IMR-90 (cell line): ENCODE results near the gene SLC25A15. TPM values are rescaled to one million over a fixed set of nuclear protein-coding genes. Genes with fewer than 3 reads are reported as not detected.

Experiments
- ATAC-seq: fragments of 200-7000 bp; cut with Tn5 transposase; 2 replicates; pipeline ENCODE4 v1.9.1; 2020; ENCODE audit warnings: low read depth, mild to moderate bottlenecking, moderate library complexity
- BruUV-seq: library from RNA; stranded (reverse); fragments of 400-500 nt; replicated peaks from 2 replicates; lab custom pipeline; 2021; lab: Mats Ljungman, UMichigan
- CTCF ChIA-PET: fragments of 300-600 bp; formaldehyde crosslinking; extraction: SDS; loops from one replicate; lab custom pipeline; 2021; ENCODE audit warnings: antibody characterized with exemption; lab: Yijun Ruan, JAX
- POLR2A ChIA-PET: fragments of 300-600 bp; sonication (Branson Sonifier 250); formaldehyde crosslinking; loops from one replicate; lab custom pipeline; 2022; ENCODE audit warnings: antibody characterized with exemption; ENCODE audit not compliant: unreplicated experiment; lab: Charles Lee
- DNase-seq: peaks from one replicate; pipeline ENCODE4 v3.0.0; 2013
- H2AFZ ChIP-seq: replicated peaks from 2 replicates; pipeline ENCODE3; 2013; ENCODE audit warnings: low read length, mild to moderate bottlenecking; ENCODE audit not compliant: poor library complexity
- H2AK5ac ChIP-seq: 2 replicates; pipeline ENCODE4 v1.6.1; 2013; ENCODE audit warnings: low read depth, low read length, inconsistent platforms
- H2AK9ac ChIP-seq: replicated peaks from 2 replicates; pipeline ENCODE3; 2013; ENCODE audit warnings: mild to moderate bottlenecking, low read depth, low read length, moderate library complexity; ENCODE audit not compliant: poor library complexity
- H2BK120ac ChIP-seq: 2 replicates; pipeline ENCODE4 v1.6.1; 2013; ENCODE audit warnings: low read depth, low read length, inconsistent platforms
- H2BK15ac ChIP-seq: 3 replicates; pipeline ENCODE4 v1.6.1; 2013; ENCODE audit warnings: low read depth, low read length, inconsistent platforms
- H2BK20ac ChIP-seq: 2 replicates; pipeline ENCODE4 v1.6.1; 2013; ENCODE audit warnings: low read depth, mild to moderate bottlenecking, inconsistent platforms, low read length, moderate library complexity
- H2BK5ac ChIP-seq: 2 replicates; pipeline ENCODE4 v1.6.1; 2013; ENCODE audit warnings: mild to moderate bottlenecking, low read depth, low read length, inconsistent platforms; ENCODE audit not compliant: poor library complexity, severe bottlenecking
- H3K14ac ChIP-seq: replicated peaks from 2 replicates; pipeline ENCODE4 v1.6.1; 2013; ENCODE audit warnings: low read depth, low read length, inconsistent platforms
- H3K18ac ChIP-seq: 2 replicates; pipeline ENCODE4 v1.6.1; 2013; ENCODE audit warnings: low read depth, low read length, control low read depth
- H3K23ac ChIP-seq: 2 replicates; pipeline ENCODE4 v1.6.1; 2013; ENCODE audit warnings: low read depth, low read length, inconsistent platforms
- H3K27ac ChIP-seq: 2 replicates; pipeline ENCODE4 v1.5.1; 2013; ENCODE audit warnings: mild to moderate bottlenecking, control low read depth, low read length; ENCODE audit not compliant: insufficient read depth
- H3K27me3 ChIP-seq: 2 replicates; pipeline ENCODE4 v1.6.1; 2013; ENCODE audit warnings: low read length; ENCODE audit not compliant: control insufficient read depth, insufficient read depth
- H3K36me3 ChIP-seq: 2 replicates; pipeline ENCODE4 v1.6.1; 2013; ENCODE audit warnings: low read length, mixed read lengths; ENCODE audit not compliant: control insufficient read depth, insufficient read depth
- H3K4ac ChIP-seq: 2 replicates; pipeline ENCODE4 v1.6.1; 2013; ENCODE audit warnings: low read depth, low read length, inconsistent platforms
- H3K4me1 ChIP-seq: 2 replicates; pipeline ENCODE4 v1.6.1; 2013; ENCODE audit warnings: low read length, mixed read lengths; ENCODE audit not compliant: control insufficient read depth, insufficient read depth
- H3K4me2 ChIP-seq: 2 replicates; pipeline ENCODE4 v1.6.1; 2013; ENCODE audit warnings: low read depth, mild to moderate bottlenecking, control low read depth, low read length, moderate library complexity
- H3K4me3 ChIP-seq: 2 replicates; pipeline ENCODE4 v1.5.1; 2013; ENCODE audit warnings: low read depth, mild to moderate bottlenecking, control low read depth, low read length, moderate library complexity; ENCODE audit not compliant: insufficient read depth
- H3K56ac ChIP-seq: 2 replicates; pipeline ENCODE4 v1.6.1; 2013; ENCODE audit warnings: low read length, inconsistent platforms; ENCODE audit not compliant: insufficient read depth; ENCODE audit errors: extremely low read depth
- H3K79me1 ChIP-seq, 2 experiments: 2 replicates each; pipeline ENCODE4 v1.6.1; 2013; ENCODE audit warnings: low read length in 2 of 2, inconsistent platforms in 1 of 2, low read depth in 1 of 2
- H3K9ac ChIP-seq: 2 replicates; pipeline ENCODE4 v1.6.1; 2013; ENCODE audit warnings: low read depth, low read length, control low read depth
- H3K9me1 ChIP-seq: 2 replicates; pipeline ENCODE4 v1.6.1; 2013; ENCODE audit warnings: low read length, inconsistent platforms; ENCODE audit not compliant: insufficient read depth
- H3K9me3 ChIP-seq: 2 replicates; pipeline ENCODE4 v1.6.1; 2013; ENCODE audit warnings: low read length; ENCODE audit not compliant: control insufficient read depth, insufficient read depth
- H4K20me1 ChIP-seq: 2 replicates; pipeline ENCODE4 v1.6.1; 2013; ENCODE audit warnings: low read length, inconsistent platforms; ENCODE audit not compliant: insufficient read depth
- H4K5ac ChIP-seq: 2 replicates; pipeline ENCODE4 v1.6.1; 2013; ENCODE audit warnings: mild to moderate bottlenecking, low read depth, low read length, control low read depth
- H4K8ac ChIP-seq, 2 experiments: 2 replicates each; pipeline ENCODE4 v1.6.1; 2013; ENCODE audit warnings: low read depth in 2 of 2, low read length in 2 of 2, control low read depth in 1 of 2, inconsistent platforms in 1 of 2
- H4K91ac ChIP-seq: 2 replicates; pipeline ENCODE4 v1.6.1; 2013; ENCODE audit warnings: low read depth, low read length, inconsistent platforms; ENCODE audit not compliant: insufficient read depth
- BHLHE40 ChIP-seq: fragments of 150-350 bp; IDR thresholded peaks from 2 replicates; pipeline ENCODE4 v1.6.1; 2016; ENCODE audit warnings: mild to moderate bottlenecking, low read depth, low read length
- CEBPB ChIP-seq: IDR thresholded peaks from 2 replicates; pipeline ENCODE4 v1.6.1; 2012; ENCODE audit warnings: low read depth, low read length, improper control_type of control experiment
- CHD1 ChIP-seq: IDR thresholded peaks from 2 replicates; pipeline ENCODE4 v1.6.1; 2012; ENCODE audit warnings: low read depth, low read length, improper control_type of control experiment
- FOS ChIP-seq: fragments of 150-350 bp; IDR thresholded peaks from 2 replicates; pipeline ENCODE4 v1.6.1; 2016; ENCODE audit warnings: low read depth, low read length
- MAFK ChIP-seq: IDR thresholded peaks from 2 replicates; pipeline ENCODE4 v1.6.1; 2012; ENCODE audit warnings: low read depth, low read length, improper control_type of control experiment
- MAZ ChIP-seq: IDR thresholded peaks from 2 replicates; pipeline ENCODE4 v1.6.1; 2012; ENCODE audit warnings: low read depth, mild to moderate bottlenecking, low read length, improper control_type of control experiment, moderate library complexity, borderline replicate concordance
- MXI1 ChIP-seq: IDR thresholded peaks from 2 replicates; pipeline ENCODE4 v1.6.1; 2012; ENCODE audit warnings: low read depth, mild to moderate bottlenecking, low read length, moderate library complexity, borderline replicate concordance
- NFE2L2 ChIP-seq: fragments of 150-350 bp; IDR thresholded peaks from 2 replicates; pipeline ENCODE4 v1.6.1; 2016; ENCODE audit warnings: low read depth, mild to moderate bottlenecking, low read length
- POLR2A ChIP-seq: IDR thresholded peaks from 2 replicates; pipeline ENCODE4 v1.6.1; 2012; ENCODE audit warnings: mild to moderate bottlenecking, low read depth, low read length
- RAD21 ChIP-seq: IDR thresholded peaks from 2 replicates; pipeline ENCODE4 v1.6.1; 2012; ENCODE audit warnings: low read length, improper control_type of control experiment
- RCOR1 ChIP-seq: IDR thresholded peaks from 2 replicates; pipeline ENCODE4 v1.6.1; 2012; ENCODE audit warnings: mild to moderate bottlenecking, low read length, improper control_type of control experiment; ENCODE audit not compliant: insufficient replicate concordance
- RFX5 ChIP-seq: IDR thresholded peaks from 2 replicates; pipeline ENCODE4 v1.8.0; 2012; ENCODE audit warnings: low read depth, mild to moderate bottlenecking, low read length, moderate library complexity
- SMC3 ChIP-seq: fragments of 150-350 bp; IDR thresholded peaks from 2 replicates; pipeline ENCODE4 v1.6.1; 2016; ENCODE audit warnings: low read depth, mild to moderate bottlenecking, antibody characterized with exemption, low read length, moderate library complexity
- WGBS, 2 experiments: methylation state at CpG; one replicate each; pipeline versions ENCODE4 v1.1.5 to v1.1.7; 2013; ENCODE audit warnings: missing lambda C conversion rate in 2 of 2; ENCODE audit not compliant: insufficient read length in 1 of 2; ENCODE audit errors: extremely low coverage in 2 of 2; 5-methylcytosine and 5-hydroxymethylcytosine counted together
- dilution Hi-C: fragments of 300-500 bp; cut with HindIII; formaldehyde crosslinking; loops from one replicate; pipeline ENCODE4 v1.14.3; 2018; ENCODE audit warnings: low sequenced_read_pairs; ENCODE audit not compliant: unreplicated experiment
- in situ Hi-C: fragments of 300-500 bp; cut with MboI; formaldehyde crosslinking; loops from 3 replicates; pipeline ENCODE4 v1.14.3; 2019; ENCODE audit warnings: low sequenced_read_pairs, inconsistent platforms, mixed read lengths
- intact Hi-C: fragments of 100-400 bp; cut with micrococcal nuclease; formaldehyde crosslinking; loops from 2 replicates; pipeline ENCODE4 v1.10.0; 2022
- polyA plus RNA-seq, 3 experiments: library from polyadenylated mRNA; depleted of rRNA; stranded (reverse); fragments of >200 nt; gene quantifications; 2 replicates each; pipeline ENCODE4 v1.2.3, GENCODE V29; 2012; ENCODE audit warnings: low replicate concordance in 1 of 3
- total RNA-seq: library from RNA; depleted of rRNA; stranded (reverse); fragments of >200 nt; gene quantifications from 2 replicates; pipeline ENCODE4 v1.2.3, GENCODE V29; 2012
- TF ChIP-seq, protein P1 (sequence below): fragments of 150-350 bp; IDR thresholded peaks from 2 replicates; pipeline ENCODE4 v1.6.1; 2016; ENCODE audit warnings: low read depth, mild to moderate bottlenecking, low read length, moderate library complexity, borderline replicate concordance
- TF ChIP-seq, protein P2 (sequence below): conservative IDR thresholded peaks from 2 replicates; pipeline ENCODE4 v1.5.1; 2012; ENCODE audit warnings: mild to moderate bottlenecking, low read depth, low read length, improper control_type of control experiment
- TF ChIP-seq, protein P3 (sequence below): fragments of 150-350 bp; IDR thresholded peaks from 2 replicates; pipeline ENCODE4 v1.6.1; 2017; ENCODE audit warnings: mild to moderate bottlenecking, antibody characterized with exemption, low read length, low read depth

The SLC25A15 gene
- total and polyA plus RNA-seq, 2 of the 4 experiments (the other 2 are of a cell fraction) = 5.4 to 13.3 TPM

DNA sequence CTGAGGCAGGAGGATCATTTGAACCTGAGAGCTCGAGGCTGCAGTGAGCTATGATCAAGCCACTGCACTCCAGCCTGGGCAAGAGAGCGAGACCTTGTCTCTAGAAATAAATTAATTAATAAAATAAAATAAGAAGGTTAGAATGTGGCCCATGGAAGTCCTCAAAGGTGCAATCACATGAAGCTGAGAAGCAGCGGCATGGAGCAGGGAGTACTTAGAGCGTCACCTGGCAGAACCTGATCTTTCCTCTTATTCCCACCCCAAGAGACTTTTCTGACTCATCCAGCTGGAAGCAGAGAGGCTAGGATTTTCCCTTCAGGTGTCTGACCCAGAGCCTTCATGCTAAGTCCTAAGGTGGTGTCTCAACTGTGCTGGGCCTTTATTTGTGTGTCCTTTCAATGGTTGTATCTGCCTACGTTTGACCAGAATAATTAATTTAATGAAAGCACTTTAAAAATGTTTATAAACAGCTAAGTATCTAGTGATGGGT, 9.6 kb upstream of the SLC25A15 start:
- H3K36me3 ChIP-seq = no peaks in the 10 kb centered on the region
- no peak for DNase-seq
- H3K9me3 ChIP-seq = no peaks in the 10 kb centered on the region
- no peaks in the 10 kb centered on the region for H3K79me1 ChIP-seq
- CTCF ChIA-PET = interaction anchor here (1.1 kb wide), 1 partner anchor 35 kb away, joined by 3 read pairs; no protein-coding TSS in a partner anchor
- no peak overlapping the region for H2BK15ac ChIP-seq
- H3K4me3 ChIP-seq = no peak overlapping the region
- no TSS peak for BruUV-seq
- H4K20me1 ChIP-seq = no peaks in the 10 kb centered on the region
- no peak overlapping the region for H3K56ac ChIP-seq
- no peak overlapping the region for H2AK9ac ChIP-seq
- H4K91ac ChIP-seq = no peak overlapping the region
- no peak overlapping the region for H3K14ac ChIP-seq
- H2AFZ ChIP-seq = no peak overlapping the region
- intact Hi-C loops = loop anchor here (10.0 kb wide), 3 partner anchors 275 to 1095 kb away; no protein-coding TSS in a partner anchor
- peaks cover 5% of the 10 kb centered on the region for H3K4me1 ChIP-seq
- no peak overlapping the region for H3K27ac ChIP-seq
- ATAC-seq = no peak
- dilution Hi-C loops = no loop called here
- H4K8ac ChIP-seq = no peak overlapping the region
- no peak overlapping the region for H4K5ac ChIP-seq
- no peak overlapping the region for H2AK5ac ChIP-seq
- H3K4me2 ChIP-seq = no peak overlapping the region
- no CpG with 5 or more reads among the region's 5 CpGs for WGBS, 2 experiments
- no peak overlapping the region for H2BK20ac ChIP-seq
- H2BK120ac ChIP-seq = no peak overlapping the region
- no peak overlapping the region for H2BK5ac ChIP-seq
- H3K27me3 ChIP-seq = no peaks in the 10 kb centered on the region
- POLR2A ChIA-PET = interaction anchor here (0.7 kb wide), 1 partner anchor 9 kb away, joined by 3 read pairs; the partner anchor contains the start of gene SLC25A15
- no peak overlapping the region for H3K23ac ChIP-seq
- H3K18ac ChIP-seq = no peak overlapping the region
- TF ChIP-seq RFX5 = no peak
- no peak for TF ChIP-seq NFE2L2
- TF ChIP-seq POLR2A = no peak
- TF ChIP-seq SMC3 = no peak
- no peak for TF ChIP-seq FOS
- TF ChIP-seq, protein P1, sequence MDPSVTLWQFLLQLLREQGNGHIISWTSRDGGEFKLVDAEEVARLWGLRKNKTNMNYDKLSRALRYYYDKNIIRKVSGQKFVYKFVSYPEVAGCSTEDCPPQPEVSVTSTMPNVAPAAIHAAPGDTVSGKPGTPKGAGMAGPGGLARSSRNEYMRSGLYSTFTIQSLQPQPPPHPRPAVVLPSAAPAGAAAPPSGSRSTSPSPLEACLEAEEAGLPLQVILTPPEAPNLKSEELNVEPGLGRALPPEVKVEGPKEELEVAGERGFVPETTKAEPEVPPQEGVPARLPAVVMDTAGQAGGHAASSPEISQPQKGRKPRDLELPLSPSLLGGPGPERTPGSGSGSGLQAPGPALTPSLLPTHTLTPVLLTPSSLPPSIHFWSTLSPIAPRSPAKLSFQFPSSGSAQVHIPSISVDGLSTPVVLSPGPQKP = no peak
- no peak for TF ChIP-seq RCOR1
- TF ChIP-seq MXI1 = no peak
- TF ChIP-seq RAD21 = no peak
- no peak for TF ChIP-seq BHLHE40
- TF ChIP-seq, protein P2, sequence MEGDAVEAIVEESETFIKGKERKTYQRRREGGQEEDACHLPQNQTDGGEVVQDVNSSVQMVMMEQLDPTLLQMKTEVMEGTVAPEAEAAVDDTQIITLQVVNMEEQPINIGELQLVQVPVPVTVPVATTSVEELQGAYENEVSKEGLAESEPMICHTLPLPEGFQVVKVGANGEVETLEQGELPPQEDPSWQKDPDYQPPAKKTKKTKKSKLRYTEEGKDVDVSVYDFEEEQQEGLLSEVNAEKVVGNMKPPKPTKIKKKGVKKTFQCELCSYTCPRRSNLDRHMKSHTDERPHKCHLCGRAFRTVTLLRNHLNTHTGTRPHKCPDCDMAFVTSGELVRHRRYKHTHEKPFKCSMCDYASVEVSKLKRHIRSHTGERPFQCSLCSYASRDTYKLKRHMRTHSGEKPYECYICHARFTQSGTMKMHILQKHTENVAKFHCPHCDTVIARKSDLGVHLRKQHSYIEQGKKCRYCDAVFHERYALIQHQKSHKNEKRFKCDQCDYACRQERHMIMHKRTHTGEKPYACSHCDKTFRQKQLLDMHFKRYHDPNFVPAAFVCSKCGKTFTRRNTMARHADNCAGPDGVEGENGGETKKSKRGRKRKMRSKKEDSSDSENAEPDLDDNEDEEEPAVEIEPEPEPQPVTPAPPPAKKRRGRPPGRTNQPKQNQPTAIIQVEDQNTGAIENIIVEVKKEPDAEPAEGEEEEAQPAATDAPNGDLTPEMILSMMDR = no peak
- no peak for TF ChIP-seq MAZ
- TF ChIP-seq MAFK = no peak
- TF ChIP-seq CEBPB = no peak
- TF ChIP-seq, protein P3, sequence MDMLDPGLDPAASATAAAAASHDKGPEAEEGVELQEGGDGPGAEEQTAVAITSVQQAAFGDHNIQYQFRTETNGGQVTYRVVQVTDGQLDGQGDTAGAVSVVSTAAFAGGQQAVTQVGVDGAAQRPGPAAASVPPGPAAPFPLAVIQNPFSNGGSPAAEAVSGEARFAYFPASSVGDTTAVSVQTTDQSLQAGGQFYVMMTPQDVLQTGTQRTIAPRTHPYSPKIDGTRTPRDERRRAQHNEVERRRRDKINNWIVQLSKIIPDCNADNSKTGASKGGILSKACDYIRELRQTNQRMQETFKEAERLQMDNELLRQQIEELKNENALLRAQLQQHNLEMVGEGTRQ = no peak
- no peak for TF ChIP-seq CHD1
- peaks cover 16% of the 10 kb centered on the region for H3K9me1 ChIP-seq
- in situ Hi-C loops = loop anchor here (10.0 kb wide), 1 partner anchor 275 kb away; no protein-coding TSS in a partner anchor
- no peak overlapping the region for H3K4ac ChIP-seq
- H3K9ac ChIP-seq = no peak overlapping the region
